EL (cell line): ENCODE data around the gene CENPP.
A peak's percentile ranks its signal among the peaks of the same experiment; 100 is the strongest.

ENCODE experiments used
- DNase-seq: peaks from one replicate; pipeline ENCODE4 v3.0.0-alpha.2; 2016

CENPP gene

DNA sequence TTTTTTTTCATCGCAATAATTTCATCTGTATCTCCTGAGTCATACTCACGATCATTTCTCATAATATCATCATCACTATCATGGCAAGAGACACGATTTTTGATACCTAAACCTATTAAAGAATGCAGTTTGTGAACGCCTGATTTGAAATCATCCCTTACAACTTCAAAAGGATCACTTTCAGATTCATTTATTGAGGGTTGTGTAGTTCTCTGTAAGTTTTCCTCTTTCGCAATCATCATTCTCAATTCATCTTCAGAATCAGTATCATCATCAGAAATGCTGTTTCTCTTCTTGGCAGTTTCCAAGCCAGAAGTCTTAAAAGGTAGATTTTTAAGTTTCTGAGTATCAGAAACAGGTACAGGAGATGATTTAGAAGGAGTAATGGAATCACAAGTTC is 10.3 kb upstream of the CENPP start:
- no peak for DNase-seq

DNA sequence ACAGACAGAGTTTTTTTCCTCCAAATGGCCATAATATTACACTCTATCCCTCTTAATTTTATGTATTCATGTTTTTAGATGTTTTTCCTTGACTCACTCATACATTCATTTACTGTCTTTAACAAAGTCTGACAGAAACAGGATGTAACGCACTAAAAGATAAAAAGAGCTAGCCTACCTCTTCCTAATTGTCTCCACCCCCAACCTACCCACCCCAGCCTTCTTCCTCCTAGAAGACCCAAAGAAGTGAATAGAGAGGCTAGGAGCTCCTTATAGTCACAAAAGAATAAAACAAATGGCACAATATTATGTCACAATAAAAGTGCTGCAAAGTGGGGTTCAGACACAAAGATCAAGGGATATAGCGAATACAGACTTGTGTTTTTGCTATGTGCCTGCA is 1.3 kb upstream of the CENPP start:
- DNase-seq = no peak

DNA sequence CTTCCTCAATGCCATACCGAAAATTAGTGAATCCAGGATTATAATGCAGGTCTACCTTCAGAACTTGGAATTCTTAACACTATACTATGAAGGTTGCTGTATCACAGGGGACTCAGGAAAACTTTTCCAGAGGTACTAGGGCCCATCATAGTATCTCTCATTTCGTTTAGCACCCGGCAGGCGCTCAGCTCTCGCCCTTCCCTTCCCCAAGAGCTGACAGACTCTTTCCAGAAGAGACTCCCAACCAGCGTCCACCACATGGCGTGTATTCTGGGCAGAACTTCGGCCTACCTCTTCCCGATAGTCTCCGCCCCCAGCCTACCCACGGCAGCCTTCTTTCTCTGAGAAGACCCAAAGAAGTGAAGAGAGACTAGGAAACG is 874 bp upstream of the CENPP start:
- DNase-seq = no peak

DNA sequence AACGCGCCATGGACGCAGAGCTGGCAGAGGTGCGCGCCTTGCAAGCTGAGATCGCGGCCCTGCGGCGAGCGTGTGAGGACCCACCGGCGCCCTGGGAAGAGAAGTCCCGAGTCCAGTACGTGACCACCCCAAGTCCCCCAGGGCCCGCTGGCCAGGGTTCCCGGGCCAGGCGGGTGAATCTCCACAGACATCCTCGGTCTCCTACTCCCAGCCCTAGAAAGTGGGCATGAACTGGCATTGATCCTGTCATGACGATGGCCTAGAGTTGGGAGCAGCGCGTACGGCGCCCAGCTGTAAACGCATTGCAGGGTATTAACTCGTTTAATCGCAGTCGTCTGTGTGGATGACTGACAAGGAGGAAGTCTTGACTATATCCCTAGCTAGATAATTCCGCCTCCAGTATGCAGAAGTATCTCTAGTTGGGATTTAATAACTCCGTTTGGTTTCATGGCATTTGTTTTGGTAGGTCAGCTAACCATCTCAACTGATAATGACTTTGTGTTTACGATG is 293 bp downstream of the CENPP start:
- no peak for DNase-seq

DNA sequence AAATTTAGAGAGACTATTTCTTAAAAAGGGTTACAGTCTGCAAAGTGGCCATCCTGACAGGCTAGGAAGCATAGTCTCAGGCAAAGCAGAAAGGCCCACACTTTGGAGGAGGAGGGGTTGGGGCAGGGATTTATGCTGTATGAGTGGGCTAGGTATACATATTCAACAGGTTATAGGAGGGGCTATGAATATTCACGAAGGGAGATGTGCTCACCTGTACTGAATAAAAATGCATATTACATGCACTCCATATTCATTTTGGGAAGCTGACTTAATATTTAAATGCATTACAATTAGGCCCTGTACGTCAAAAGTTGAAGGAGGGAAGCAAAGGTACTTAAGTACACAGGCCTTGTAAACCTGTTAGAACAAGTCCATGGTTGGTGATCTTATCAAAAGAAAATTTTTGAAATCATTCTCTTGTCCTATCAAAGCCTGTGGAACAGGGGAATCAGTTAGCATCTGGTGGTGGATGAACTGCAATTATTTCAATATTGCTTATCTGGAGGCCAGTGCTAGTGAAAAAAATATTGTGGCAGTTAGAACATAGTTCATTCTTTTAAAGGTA is 1.6 kb downstream of the CENPP start:
- DNase-seq = no peak

DNA sequence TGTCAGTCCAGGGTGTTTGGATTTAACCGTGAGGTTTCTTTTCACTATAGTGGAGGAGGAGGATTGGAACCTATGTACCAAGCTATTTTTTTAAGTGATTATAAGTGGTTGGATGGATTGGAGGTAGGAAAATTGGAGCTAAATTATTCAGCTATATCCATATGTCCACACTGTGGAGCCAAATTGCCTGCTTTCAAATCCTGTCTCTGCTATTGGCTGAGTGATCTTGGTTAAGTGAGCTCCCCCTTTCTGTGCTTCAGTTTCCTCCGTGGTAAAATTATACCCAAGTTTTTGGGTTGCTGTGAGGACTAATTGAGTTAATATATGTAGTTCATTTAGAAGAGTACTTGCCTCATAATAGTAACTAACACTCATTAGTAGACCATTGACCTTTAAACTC is 2.5 kb downstream of the CENPP start:
- peak; percentile 48 for DNase-seq

DNA sequence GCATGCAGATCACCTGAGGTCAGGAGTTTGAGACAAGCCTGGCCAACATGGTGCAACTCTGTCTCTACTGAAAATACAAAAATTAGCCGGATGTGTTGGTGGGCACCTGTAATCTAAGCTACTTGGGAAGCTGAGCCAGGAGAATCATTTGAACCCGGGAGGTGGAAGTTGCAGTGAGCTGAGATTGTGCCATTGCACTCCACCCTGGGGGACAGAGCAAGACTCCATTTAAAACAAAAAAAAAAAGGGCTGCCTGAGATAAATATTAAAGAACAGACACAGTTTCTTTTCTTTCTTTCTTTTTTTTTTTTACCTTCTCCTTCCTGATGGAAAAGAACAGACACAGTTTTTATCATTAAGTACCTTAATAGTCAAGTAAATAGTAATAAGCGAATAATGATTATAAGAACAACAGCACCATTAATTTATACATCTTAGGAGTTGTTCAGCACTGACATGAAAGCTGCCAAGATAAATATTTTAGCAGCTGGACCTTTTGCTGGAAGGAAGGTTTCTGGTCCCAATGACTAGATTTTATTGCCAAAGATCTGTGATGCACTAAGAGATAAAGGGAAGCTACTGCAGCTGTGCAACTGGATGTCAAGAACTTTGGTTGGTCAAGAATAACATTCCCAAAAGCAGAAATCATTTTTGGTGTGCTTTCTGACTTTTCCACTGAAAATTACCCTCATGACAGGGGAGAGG is 7.0 kb downstream of the CENPP start:
- DNase-seq = peak; percentile 9

DNA sequence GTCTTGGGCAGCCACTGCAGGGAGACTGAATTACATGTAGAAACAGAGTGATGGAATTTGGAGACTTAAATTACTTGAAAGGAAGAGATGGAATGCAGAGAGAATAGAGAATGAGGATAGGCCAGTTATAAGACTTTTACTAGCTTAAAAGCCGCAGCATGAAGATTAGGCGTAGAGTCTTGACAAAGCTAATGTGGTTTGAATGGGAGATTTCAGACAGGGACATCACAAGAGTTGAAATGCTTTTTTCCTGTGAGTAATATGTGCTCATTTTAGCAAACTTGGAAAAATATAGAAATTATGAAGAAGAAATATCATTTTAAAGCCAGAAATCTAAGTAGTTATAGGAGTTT is 7.5 kb downstream of the CENPP start:
- no peak for DNase-seq

DNA sequence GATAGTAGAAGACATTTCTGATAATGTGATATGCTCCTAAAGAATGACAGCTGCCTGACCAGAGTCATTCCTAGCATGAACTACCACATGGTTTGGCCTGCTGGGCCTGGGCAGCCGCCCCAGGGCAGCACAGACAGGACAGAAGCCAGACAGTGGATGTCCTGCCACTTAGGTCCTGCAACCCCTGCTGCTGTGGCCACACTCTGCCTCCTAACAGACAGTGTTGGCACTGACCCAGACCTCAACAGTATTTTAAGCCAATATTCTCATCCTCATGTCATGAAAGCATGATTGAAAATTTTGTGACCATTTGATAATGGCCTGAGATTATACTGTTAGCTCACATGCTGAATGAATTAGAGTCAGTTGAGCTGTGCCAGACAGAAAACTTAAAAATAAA is 15.8 kb downstream of the CENPP start:
- no peak for DNase-seq

DNA sequence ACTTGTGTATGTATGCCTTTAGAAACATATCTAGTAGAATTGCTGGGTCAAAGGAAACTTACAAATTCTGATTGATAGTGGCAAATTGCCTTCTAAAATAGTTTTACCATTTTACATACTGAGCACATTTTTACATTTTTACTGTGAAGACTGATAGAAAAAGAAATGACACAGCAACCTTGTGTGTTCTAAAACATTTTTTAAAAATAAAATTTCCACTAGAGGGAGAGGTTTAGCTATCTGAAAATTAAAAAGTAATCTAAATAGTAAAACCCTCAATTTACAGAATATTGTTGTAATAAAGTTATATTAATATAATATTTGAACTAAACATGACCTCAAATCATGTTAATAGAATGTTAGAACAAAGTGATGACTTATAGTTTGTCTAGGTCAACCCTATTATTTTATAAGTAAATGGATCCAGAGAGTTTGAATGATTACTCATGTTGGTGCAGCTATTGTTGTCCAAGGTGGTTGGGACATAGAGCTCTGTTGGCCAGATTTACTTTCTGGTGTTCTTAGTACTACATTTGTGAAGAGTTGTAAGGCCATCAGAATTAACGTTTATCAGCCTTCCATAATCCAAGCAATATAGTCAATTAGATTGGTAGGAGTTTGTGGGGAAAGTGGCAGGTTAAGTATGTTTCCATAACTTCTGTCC is 17.2 kb downstream of the CENPP start:
- no peak for DNase-seq

DNA sequence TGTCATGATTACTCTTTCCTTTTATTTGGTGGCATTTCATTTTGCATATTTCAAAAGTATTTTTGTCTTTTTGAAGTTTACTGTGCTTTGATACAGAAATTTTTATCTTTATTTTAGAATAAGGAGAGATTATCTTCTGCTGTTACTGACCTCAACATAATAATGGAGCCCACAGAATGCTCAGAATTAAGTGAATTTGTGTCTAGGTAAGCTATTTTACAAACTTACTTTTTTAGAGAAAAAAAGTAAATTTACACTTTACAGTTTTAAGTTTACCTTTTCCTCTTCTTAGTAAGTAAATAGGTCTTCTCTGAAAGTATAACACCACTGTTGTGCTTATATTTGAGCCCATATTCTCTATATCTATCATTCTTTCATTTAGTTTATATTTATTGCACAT is 19.8 kb downstream of the CENPP start:
- no peak for DNase-seq

DNA sequence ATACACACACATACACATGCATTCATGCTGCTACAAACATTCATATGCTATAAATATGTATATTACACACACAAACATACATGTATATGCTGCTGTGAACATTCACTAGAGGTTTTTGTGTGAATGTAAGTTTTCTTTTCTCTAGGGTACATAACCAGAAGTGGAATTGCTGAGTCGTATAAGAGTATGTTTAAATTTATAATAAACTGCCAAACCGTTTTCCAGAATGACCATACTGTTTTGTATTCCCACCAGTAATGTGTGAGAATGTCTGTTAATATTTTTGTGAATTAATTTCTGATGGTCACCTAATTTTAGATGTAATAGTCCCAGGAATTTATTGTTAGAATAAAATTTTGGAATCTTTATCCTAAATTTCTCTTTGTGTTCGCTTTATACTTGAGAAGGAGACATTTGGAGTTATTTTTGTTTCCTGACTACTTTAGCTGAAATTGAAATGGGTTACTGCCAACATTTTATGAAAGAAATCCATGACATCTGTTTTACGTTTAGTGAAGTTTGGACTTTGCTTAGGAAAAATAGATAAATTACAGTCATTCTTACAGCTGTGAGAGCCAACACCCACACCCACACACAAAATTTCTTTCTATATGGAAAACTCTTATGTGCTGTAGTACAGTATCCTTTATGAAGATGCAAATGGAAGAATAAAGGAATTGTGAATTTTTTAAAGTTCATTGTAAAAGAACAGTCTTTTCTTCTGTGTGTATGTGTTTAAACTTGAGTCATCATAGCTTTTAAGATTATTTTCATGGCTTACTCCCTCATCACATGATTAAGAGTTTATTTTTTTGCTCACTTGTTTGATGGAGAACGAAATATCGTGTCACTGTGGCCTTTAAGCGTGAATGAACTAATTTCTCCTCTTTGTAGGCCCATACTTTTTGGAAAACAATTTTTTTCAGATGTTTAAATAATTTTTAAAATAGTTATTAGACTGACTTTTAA is 24.3 kb downstream of the CENPP start:
- DNase-seq = no peak

DNA sequence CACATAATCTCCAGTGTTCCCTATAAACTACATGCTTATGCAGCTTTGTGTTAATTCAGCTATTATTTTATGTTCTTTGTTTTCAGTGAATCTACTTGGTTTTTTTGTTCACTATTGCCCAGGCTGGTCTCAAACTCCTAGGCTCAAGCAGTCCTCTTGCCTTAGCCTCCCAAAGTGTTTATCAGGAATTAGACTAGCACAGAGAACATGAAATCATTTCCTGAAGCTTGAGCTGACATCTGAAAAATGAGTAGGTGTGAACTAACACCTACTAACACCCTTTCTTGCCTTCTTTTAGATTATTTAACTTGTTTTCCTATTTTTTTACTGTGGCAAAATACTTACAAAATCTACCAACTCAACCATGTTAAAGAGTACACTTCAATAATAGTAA is 25.0 kb downstream of the CENPP start:
- DNase-seq = no peak

DNA sequence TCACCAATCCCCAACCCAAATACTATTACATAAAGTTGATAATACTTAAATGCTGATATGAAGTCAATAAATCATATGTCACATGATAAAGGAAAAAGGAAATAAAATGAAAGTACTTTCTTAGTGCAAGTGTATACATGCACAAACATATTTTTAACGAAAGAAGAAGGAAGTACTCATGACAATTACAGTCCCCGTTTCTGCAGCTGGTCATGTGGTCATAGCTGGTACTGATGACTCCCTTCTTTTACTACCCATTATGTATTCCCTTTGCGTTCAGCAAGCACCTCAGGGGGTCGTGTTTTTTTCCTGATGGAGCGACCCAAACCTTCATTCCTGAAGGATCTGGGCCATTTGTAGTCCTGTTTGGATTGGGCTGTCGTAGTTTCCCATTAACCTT is 27.3 kb downstream of the CENPP start:
- DNase-seq = no peak

DNA sequence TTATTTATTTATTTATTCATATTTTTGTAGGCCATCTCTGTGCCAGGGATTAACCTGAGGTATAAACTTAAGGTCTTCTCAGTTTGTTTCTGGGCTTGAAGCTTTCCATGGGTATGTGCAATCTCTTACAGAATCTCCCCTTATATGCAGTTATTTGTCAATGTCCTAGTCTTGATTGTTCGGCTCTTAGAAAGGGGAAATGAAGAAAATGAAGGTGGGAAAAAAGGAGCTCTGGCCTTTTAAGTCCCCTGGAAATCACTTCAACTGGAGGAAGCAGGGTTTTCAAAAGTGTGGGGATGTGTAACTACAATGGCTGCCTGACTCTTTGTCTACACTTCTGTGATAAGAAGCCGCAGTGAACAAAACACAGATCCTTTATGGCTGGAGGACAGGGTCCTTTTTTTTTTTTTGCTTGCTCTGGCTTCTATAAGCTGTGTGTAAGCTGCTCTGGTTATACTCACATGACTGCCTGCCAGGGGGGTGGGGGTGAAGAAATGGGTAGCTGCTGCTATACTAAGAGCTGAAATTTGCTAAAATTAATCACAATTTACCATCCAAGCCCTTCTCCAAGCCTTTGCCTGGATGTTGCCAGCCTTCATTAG is 33.7 kb downstream of the CENPP start:
- DNase-seq = no peak

DNA sequence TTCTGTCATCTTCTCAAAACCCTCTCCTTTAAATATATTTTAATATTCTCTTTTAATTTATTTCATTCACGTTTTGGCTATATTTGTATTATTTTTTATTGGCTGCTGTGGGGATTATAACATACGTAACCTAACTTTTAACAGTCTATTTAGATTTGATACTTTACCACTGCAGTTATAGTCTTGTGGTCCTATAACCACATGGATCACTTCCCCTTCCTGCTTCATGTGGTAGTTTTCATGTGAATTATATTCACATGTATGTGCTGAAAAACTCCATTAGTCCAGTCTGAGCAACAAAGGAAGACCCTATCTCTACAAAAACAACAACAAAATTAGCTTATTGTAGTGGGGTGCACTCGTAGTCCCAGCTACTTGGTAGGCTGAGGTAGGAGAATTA is 34.3 kb downstream of the CENPP start:
- no peak for DNase-seq

DNA sequence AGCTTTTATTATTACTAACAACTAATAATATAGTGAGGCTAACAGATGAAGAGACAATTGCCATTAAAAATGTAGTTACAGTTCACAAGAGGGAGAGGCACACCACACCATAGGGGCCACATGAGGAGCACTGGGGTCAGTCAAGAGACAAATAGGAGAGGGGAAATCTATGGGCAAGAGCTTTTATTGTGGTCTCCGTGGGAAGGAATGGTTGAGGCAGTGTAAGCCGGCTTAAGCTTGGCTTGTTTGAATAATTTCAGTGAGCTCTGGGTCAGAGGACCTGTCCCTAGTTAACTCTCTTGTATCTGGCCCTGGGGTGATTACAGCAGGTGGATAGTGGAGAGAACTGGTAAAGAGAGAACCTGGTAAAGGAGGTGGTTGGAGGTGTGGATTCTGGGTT is 43.3 kb downstream of the CENPP start:
- no peak for DNase-seq

DNA sequence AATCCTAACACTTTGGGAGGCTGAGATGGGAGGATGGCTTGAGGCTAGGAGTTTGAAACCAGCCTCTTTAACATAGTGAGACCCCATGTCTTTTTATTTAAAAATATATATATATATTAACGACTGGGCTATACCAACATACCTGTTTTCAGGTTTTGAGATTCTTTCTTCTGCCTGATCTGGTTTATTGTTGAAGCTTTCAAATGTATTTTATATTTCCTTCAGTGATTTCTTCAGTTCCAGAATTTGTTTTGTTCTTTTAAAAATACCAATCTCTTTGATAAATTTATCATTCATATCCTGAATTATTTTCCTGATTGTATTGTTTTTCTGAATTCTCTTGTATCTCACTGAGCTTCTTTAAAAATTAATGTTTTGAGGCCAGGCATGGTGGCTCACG is 47.4 kb downstream of the CENPP start:
- no peak for DNase-seq

DNA sequence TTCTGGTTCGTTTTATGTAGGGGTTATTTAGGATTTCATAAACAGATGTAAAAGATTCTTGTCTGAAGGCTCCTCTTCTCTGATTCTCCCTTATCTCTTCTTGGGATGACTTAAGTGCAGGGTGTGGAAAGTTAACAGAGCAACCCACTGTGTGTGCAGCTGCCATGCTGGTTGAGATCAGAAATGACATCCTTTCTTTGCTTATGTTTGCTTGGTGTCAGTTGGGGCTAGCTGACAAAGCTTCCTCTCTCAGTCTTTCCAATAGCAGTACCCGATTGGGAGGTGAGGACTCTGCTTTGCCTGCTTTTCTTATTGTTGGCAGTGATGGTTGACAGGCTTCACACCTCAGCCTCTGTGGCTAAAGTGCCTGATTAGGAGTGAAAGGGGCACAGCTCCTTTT is 52.1 kb downstream of the CENPP start:
- no peak for DNase-seq

DNA sequence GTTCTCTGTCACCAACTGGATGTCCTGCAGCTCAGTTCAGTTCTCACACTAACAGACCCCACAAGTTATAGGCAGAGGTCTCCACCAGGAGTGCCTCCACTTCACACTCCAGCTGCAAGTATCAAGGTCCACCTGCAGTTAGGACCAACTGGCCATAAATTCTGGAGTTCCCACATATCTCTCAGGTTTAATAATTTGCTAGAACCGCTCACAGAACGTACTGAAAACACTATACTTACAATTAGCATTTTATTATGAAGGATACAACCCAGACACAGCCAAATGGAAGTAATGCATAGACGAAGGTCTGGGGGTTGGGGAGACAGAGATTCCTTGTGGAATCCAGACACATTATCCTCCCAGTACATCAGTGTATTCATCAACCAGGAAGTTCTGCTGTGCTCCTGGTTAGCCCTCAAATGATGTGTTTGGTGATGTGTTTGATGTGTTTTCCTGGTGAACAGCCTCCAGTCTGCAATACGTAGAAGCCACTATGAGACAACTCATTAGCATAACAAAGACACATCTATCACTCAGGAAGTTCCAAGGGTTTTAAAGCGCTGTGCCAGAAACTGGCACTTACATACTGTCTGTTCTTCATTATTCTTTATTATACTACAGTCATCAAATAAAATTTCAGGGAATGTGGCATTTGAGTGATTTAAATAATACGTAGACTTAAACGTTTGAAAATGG is 53.3 kb downstream of the CENPP start:
- DNase-seq = peak; percentile 14

DNA sequence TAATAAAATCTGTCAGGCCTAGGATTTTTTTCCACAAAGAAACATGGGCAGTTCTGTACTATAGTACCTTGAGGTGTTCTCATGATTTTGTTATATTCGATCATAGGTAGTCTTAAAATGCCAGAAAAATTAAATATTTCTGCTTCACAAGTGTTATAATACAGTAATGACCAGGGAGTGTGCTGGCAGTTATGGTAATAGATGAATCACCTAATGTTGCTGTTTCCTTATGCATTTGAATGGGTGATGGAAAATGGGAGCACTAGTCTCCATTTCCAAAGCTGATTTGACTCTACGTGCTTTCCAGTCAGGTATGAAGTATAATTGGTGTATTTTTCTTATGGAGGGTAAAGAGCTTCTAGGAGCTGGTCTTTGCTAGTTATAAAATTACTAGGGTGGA is 54.9 kb downstream of the CENPP start:
- DNase-seq = no peak

DNA sequence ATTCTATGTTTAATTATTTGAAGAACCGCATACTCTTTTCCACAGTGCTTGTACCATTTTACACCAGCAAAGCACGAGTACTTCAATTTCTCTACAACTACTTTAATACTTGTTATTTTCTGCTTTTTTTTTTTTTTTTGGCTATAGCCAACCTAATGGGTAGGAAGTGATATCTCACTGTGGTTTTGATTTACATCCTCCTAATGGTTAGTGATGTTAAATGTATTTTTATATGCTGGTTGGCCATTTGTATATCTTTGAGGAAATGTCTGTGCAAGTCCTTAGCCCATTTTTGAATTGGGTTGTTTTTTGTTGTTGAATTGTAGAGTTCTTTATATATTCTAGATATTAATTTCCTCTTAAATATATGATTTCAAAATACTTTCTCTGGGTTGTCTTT is 56.0 kb downstream of the CENPP start:
- no peak for DNase-seq
